Measurements from ENCODE around the gene PLEKHS1.
A peak's percentile ranks its signal among the peaks of the same experiment; 100 is the strongest.

DNA sequence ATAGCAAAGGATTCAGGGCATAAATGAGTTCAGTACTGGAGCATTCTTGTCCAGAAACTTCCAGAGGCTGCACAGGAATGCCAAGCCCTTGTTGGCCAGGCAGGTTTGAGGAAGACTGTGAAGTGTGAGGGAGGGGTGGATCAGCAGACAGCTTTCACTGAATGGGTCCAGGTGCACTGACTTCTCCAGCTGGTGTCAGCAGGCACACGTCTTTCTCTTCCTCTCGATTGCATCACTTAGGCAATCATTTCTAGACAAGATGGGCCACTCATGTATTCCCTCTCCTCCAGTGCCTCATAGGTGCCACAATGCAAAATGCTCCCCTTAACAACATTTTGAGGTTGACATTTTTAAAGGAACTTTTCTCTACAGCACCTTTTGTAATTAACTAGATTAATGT is 15.6 kb upstream of the PLEKHS1 start:
- TF ChIP-seq JUND (IDR thresholded peaks at IDR 0.05) = no peak
- no peak for TF ChIP-seq MAX (IDR thresholded peaks at IDR 0.05)
- TF ChIP-seq, protein P1, sequence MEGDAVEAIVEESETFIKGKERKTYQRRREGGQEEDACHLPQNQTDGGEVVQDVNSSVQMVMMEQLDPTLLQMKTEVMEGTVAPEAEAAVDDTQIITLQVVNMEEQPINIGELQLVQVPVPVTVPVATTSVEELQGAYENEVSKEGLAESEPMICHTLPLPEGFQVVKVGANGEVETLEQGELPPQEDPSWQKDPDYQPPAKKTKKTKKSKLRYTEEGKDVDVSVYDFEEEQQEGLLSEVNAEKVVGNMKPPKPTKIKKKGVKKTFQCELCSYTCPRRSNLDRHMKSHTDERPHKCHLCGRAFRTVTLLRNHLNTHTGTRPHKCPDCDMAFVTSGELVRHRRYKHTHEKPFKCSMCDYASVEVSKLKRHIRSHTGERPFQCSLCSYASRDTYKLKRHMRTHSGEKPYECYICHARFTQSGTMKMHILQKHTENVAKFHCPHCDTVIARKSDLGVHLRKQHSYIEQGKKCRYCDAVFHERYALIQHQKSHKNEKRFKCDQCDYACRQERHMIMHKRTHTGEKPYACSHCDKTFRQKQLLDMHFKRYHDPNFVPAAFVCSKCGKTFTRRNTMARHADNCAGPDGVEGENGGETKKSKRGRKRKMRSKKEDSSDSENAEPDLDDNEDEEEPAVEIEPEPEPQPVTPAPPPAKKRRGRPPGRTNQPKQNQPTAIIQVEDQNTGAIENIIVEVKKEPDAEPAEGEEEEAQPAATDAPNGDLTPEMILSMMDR (IDR thresholded peaks at IDR 0.05; ENCODE audit: low read depth, low read length, missing input control) = peak; percentile 18

Measured in liver (tissue), 3 donors.